SU-DHL-6 (cell line): Measurements from ENCODE around the gene SRRM1.

Experiments used
- EZH2phosphoT487 ChIP-seq: fragments of 200-600 bp; sonication (generic), shearing (Covaris generic); conservative IDR thresholded peaks from 2 replicates; pipeline ENCODE4 v1.6.1; 2018; ENCODE audit warnings: mild to moderate bottlenecking, antibody characterized with exemption, low read length, moderate library complexity, mixed read lengths
- TF ChIP-seq, protein P1 (sequence below): fragments of 200-600 bp; sonication (generic); IDR thresholded peaks from one replicate; pipeline ENCODE4 v1.5.1; 2017; ENCODE audit warnings: antibody characterized with exemption, mild to moderate bottlenecking, low read length, moderate library complexity; ENCODE audit not compliant: insufficient read depth, poor library complexity, severe bottlenecking

DNA sequence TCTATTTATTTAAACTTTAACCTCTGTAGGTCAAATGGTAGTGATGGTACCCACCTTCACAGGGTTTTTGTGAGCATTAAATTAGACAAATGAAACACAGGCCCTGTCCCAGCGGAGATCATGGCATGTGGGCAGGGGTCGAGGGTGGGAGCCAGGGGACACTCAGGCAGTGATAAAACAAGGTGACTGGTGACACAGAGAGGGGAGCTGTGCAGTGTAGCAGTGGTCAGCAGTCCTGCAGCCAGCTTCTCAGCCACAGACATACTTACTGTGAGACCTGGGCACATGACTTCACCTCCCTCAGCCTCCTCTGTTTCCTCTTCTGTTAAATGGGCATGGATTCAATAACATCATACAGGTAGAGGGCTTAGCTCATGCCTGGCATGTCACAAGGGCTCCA lies 44.9 kb downstream of the SRRM1 start:
- TF ChIP-seq, protein P1, sequence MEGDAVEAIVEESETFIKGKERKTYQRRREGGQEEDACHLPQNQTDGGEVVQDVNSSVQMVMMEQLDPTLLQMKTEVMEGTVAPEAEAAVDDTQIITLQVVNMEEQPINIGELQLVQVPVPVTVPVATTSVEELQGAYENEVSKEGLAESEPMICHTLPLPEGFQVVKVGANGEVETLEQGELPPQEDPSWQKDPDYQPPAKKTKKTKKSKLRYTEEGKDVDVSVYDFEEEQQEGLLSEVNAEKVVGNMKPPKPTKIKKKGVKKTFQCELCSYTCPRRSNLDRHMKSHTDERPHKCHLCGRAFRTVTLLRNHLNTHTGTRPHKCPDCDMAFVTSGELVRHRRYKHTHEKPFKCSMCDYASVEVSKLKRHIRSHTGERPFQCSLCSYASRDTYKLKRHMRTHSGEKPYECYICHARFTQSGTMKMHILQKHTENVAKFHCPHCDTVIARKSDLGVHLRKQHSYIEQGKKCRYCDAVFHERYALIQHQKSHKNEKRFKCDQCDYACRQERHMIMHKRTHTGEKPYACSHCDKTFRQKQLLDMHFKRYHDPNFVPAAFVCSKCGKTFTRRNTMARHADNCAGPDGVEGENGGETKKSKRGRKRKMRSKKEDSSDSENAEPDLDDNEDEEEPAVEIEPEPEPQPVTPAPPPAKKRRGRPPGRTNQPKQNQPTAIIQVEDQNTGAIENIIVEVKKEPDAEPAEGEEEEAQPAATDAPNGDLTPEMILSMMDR = no peak
- no peak for TF ChIP-seq EZH2phosphoT487
